DMS53 treated with DMSO at 0.1 percent for 48 hours (cell line): ENCODE data around the gene NLGN2.

Source experiments
- DNase-seq: peaks from one replicate; lab custom pipeline; 2025; ENCODE audit not compliant: unreplicated experiment; lab: John Stamatoyannopoulos, UW

The NLGN2 gene

GRCh38 chr17:7411427-7411750, 3.7 kb downstream of the NLGN2 start:
- no peak for DNase-seq

- no peak for DNase-seq
These were observed 5.8 kb downstream of the NLGN2 start for GRCh38 chr17:7413346-7413985.

GRCh38 chr17:7414837-7415236, 7.2 kb downstream of the NLGN2 start:
- DNase-seq = no peak

GRCh38 chr17:7415784-7416183, 8.1 kb downstream of the NLGN2 start:
- no peak for DNase-seq

GRCh38 chr17:7416323-7416722, 8.7 kb downstream of the NLGN2 start:
- DNase-seq = no peak

- no peak for DNase-seq
These were observed 9.5 kb downstream of the NLGN2 start for GRCh38 chr17:7417056-7417655.

- DNase-seq = no peak
These were observed 11.0 kb downstream of the NLGN2 start for GRCh38 chr17:7418472-7419152.

GRCh38 chr17:7419819-7420610, 12.4 kb downstream of the NLGN2 start, which contains the start of gene SPEM1:
TSS of gene SPEM1 (plus strand) at chr17:7420324. CDS start at chr17:7420385, 61 bp downstream.
- no peak for DNase-seq

GRCh38 chr17:7421186-7421585, 13.5 kb downstream of the NLGN2 start:
- no peak for DNase-seq

- DNase-seq = no peak
These were observed 16.0 kb downstream of the NLGN2 start for GRCh38 chr17:7423679-7424078.

- no peak for DNase-seq
These were observed 17.7 kb downstream of the NLGN2 start, which contains the start of gene SPEM2 for GRCh38 chr17:7425316-7425715. TSS of gene SPEM2 (plus strand) at chr17:7425616. CDS start at chr17:7425689, 73 bp downstream.

GRCh38 chr17:7425756-7426155, 18.1 kb downstream of the NLGN2 start:
- DNase-seq = no peak

GRCh38 chr17:7426203-7426863, 18.7 kb downstream of the NLGN2 start:
- DNase-seq = no peak

- DNase-seq = no peak
These were observed 19.3 kb downstream of the NLGN2 start for GRCh38 chr17:7426896-7427489.

- no peak for DNase-seq
These were observed 19.9 kb downstream of the NLGN2 start for GRCh38 chr17:7427549-7427948.

GRCh38 chr17:7428557-7428956, 20.9 kb downstream of the NLGN2 start, which contains the start of gene SPEM3:
TSS of gene SPEM3 (plus strand) at chr17:7428857. CDS start at chr17:7428903, 46 bp downstream.
- no peak for DNase-seq

- DNase-seq = no peak
These were observed 22.1 kb downstream of the NLGN2 start for GRCh38 chr17:7429722-7430121.

GRCh38 chr17:7431231-7431630, 23.6 kb downstream of the NLGN2 start:
- DNase-seq = no peak

- no peak for DNase-seq
These were observed 24.7 kb downstream of the NLGN2 start for GRCh38 chr17:7432296-7432695.
